ENCODE data around the gene NEGR1. TPM values are rescaled to one million over a fixed set of nuclear protein-coding genes. Genes with fewer than 3 reads are reported as not detected.

Gene NEGR1
- total and polyA plus RNA-seq, 11 donors, result 1.7 to 11.3 (median 6.8) TPM

DNA sequence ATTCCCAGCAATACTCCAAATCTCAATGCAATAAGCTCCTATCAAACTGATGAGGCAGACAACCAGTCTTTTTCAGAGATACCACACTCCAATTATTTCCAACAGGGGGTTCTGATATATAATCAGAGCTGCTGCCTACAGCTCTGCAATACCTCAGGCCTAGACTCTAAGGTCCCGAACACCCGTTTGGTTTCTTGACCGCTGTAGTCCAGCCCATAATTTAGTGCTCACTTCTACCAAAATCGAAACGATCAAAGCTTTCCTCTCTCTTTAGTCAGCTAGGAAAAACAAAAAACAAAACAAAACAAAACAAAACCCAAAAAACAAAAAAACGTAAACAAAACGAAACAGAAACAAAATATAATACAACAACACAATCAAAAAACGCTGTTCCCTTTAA, 453.0 kb downstream of the NEGR1 start:
- no peaks in the 10 kb centered on the region for H3K9me3 ChIP-seq
- intact Hi-C loops (cut with DNase I), result no loop called here
- H3K4me1 ChIP-seq, result peaks cover 0 to 3% (median 0%) of the 10 kb centered on the region in 12 donors
- H3K27ac ChIP-seq, result no peak overlapping the region
- H3K4me3 ChIP-seq, result no peak overlapping the region
- ATAC-seq (no peak), DNase-seq (no peak)
- TF ChIP-seq POLR2A (IDR thresholded peaks at IDR 0.05) (no peak), CTCF (IDR thresholded peaks at IDR 0.05) (no peak)
- no peaks in the 10 kb centered on the region for H3K36me3 ChIP-seq
- WGBS, 4 donors, result 79 to 88% (median 85%) methylated on average over 8 of the region's 8 CpGs
- no peaks in the 10 kb centered on the region for H3K27me3 ChIP-seq

- ATAC-seq (no peak), DNase-seq (no peak)
- Histone ChIP-seq H3K4me3 (no peak overlapping the region), H3K27me3 (no peaks in the 10 kb centered on the region), H3K36me3 (no peaks in the 10 kb centered on the region), H3K4me1 (no peaks in the 10 kb centered on the region), H3K9me3 (no peaks in the 10 kb centered on the region), H3K27ac (no peak overlapping the region)
- 57 to 66% (median 60%) methylated on average over 3 of the region's 3 CpGs for WGBS, 4 donors
- TF ChIP-seq POLR2A (IDR thresholded peaks at IDR 0.05) (no peak), CTCF (IDR thresholded peaks at IDR 0.05) (no peak)
- intact Hi-C loops (cut with DNase I), result no loop called here
These were observed 453.8 kb downstream of the NEGR1 start for GRCh38 chr1:71828431-71829012.

DNA sequence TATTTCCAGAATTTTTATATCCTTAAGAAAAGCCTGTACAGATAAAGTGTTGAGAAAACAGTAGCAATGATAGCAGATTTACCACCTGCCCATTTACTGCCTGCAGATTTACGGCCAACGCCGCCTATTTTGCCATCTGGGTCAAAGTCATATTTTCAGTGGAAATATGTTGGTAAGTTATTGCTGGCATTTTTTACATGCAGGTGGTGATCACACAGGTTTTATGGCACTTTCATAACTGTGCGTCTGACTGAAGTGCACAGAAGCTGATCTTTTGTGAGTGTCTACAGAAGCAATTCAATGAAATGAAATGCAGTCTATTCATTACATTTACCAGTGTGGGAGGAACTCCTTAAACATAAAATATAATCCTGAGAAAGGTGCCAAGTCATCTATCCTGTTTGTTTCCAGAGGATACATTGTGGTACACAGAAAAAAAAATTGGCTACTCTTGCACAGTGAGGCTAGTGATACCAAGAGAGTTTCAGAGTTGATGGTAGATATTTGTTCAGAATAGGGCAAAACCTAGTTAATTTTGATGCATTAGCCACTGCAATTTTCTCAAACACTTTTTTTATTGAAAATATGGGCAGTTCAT, 458.5 kb downstream of the NEGR1 start:
- no peak overlapping the region for H3K4me3 ChIP-seq
- ATAC-seq (no peak), DNase-seq (no peak)
- 92 to 95% (median 93%) methylated on average over 4 of the region's 4 CpGs for WGBS, 4 donors
- no peak for TF ChIP-seq CTCF (IDR thresholded peaks at IDR 0.05)
- no peak for TF ChIP-seq POLR2A (IDR thresholded peaks at IDR 0.05)
- intact Hi-C loops (cut with DNase I), result no loop called here
- no peak overlapping the region for H3K27ac ChIP-seq
- H3K36me3 ChIP-seq, result no peaks in the 10 kb centered on the region
- H3K27me3 ChIP-seq, result no peaks in the 10 kb centered on the region
- no peaks in the 10 kb centered on the region for H3K9me3 ChIP-seq
- no peaks in the 10 kb centered on the region for H3K4me1 ChIP-seq

DNA sequence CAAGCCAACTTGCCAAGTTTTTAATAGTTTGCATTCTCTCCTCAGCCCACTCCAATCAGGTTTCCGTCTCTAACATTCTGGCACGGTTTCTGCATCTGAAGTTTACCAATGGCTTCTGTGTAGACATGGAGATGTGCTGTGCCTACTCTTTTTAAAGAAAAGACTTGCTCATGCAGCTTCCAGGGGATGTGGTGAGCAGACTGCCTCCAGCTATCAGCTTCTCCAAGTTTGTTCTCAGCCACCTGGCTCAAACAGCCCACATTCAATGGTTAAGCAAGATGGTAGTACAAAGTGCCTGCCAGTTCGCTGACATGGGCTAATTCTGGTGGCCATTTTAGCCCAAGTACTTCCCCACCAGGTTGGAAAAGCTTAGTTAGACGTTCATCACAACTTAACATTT, 465.3 kb downstream of the NEGR1 start:
- DNase-seq (no peak), ATAC-seq (no peak)
- Histone ChIP-seq H3K27me3 (no peaks in the 10 kb centered on the region), H3K4me3 (no peak overlapping the region), H3K27ac (no peak overlapping the region), H3K4me1 (no peaks in the 10 kb centered on the region), H3K36me3 (no peaks in the 10 kb centered on the region), H3K9me3 (peaks cover 0 to 6% (median 0%) of the 10 kb centered on the region in 12 donors)
- intact Hi-C loops (cut with DNase I), result no loop called here
- TF ChIP-seq CTCF (IDR thresholded peaks at IDR 0.05) (no peak), POLR2A (IDR thresholded peaks at IDR 0.05) (no peak)
- 52 to 63% (median 58%) methylated on average over 4 of the region's 4 CpGs for WGBS, 4 donors

Measured in heart left ventricle (tissue), 16 donors.